Immature natural killer cell (primary cell): ENCODE results near the gene PPP2R2D. TPM values are rescaled to one million over a fixed set of nuclear protein-coding genes. Genes with fewer than 3 reads are reported as not detected.
"Not testable (repeated sequence)": the region's sequence is repeated elsewhere in the genome, so short reads cannot be mapped to it uniquely, and the experiment has no call there.

ENCODE experiments used
- DNase-seq, 3 donors: peaks; one replicate each; pipeline ENCODE4 v3.0.0; 2022; ENCODE audit warnings: mixed read lengths in 1 of 3
- H3K27ac Mint-ChIP-seq, 6 donors: one replicate each; pipeline ENCODE4 v1.8.0; 2020; ENCODE audit warnings: mixed read lengths in 6 of 6, mild to moderate bottlenecking in 5 of 6, inconsistent platforms in 4 of 6, moderate library complexity in 3 of 6
- H3K27me3 Mint-ChIP-seq, 3 donors: one replicate each; pipeline ENCODE4 v1.8.0; 2020 to 2021; ENCODE audit warnings: low read depth in 3 of 3, mild to moderate bottlenecking in 3 of 3, mixed read lengths in 3 of 3, moderate library complexity in 3 of 3, inconsistent platforms in 1 of 3
- H3K36me3 Mint-ChIP-seq, 3 donors: one replicate each; pipeline ENCODE4 v1.8.0; 2020; ENCODE audit warnings: mixed read lengths in 3 of 3, inconsistent platforms in 2 of 3, mild to moderate bottlenecking in 2 of 3
- H3K4me1 Mint-ChIP-seq, 2 donors: one replicate each; pipeline ENCODE4 v1.8.0; 2020; ENCODE audit warnings: inconsistent platforms in 2 of 2, mild to moderate bottlenecking in 2 of 2, mixed read lengths in 2 of 2, moderate library complexity in 1 of 2
- H3K4me3 Mint-ChIP-seq, 5 donors: one replicate each; pipeline ENCODE4 v1.8.0; 2020; ENCODE audit warnings: mild to moderate bottlenecking in 5 of 5, mixed read lengths in 5 of 5, inconsistent platforms in 3 of 5, moderate library complexity in 3 of 5
- H3K9me3 Mint-ChIP-seq, 6 donors: one replicate each; pipeline ENCODE4 v1.8.0; 2020; ENCODE audit warnings: mild to moderate bottlenecking in 6 of 6, mixed read lengths in 6 of 6, inconsistent platforms in 4 of 6, moderate library complexity in 3 of 6
- polyA plus RNA-seq, 3 donors: library from polyadenylated mRNA; unstranded; fragments of 300-500 nt; fragmentation: Illumina TruSeq; gene quantifications; one replicate each; pipeline ENCODE4 v1.2.3, GENCODE V29; 2021

PPP2R2D gene
- polyA plus RNA-seq, 3 donors from 2014 or later: 24.7 to 33.4 (median 30.6) TPM

- no peak for DNase-seq
Observed at GRCh38 chr10:131912620-131913019, 11.8 kb downstream of the PPP2R2D start.

DNA sequence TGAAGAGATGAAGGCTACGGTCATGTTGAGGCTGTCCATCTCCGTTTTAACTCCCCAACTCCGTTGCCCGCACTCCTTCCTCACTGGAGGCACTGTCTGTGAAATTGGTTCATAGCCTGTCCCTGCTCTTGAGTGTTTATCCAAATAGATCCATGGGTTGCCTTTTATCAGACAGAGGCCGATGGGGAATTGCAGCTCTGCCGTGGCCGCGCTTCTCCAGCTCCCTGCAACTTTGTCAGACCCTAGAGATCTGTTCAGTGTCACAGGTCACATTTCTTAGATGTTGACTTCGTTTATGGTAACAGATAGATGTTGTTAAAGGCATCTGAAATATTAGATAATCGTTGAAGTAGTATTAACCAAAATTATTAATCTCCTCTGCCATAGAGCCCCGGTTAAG lies 14.7 kb downstream of the PPP2R2D start:
- Mint-ChIP-seq H3K27me3 (peaks cover 0 to 2% (median 1%) of the 10 kb centered on the region in 3 donors), H3K27ac (no peak overlapping the region), H3K36me3 (peaks cover 3 to 23% (median 7%) of the 10 kb centered on the region in 3 donors), H3K4me1 (peaks cover 63 to 88% of the 10 kb centered on the region in 2 donors), H3K9me3 (no peaks in the 10 kb centered on the region), H3K4me3 (no peak overlapping the region)
- DNase-seq: no peak

More at GRCh38 chr10:131912620-131913019, 11.8 kb downstream of the PPP2R2D start:
- Mint-ChIP-seq H3K27ac (peak overlapping the region in 1 of 6 donors; percentile 65), H3K9me3 (no peaks in the 10 kb centered on the region), H3K27me3 (peaks cover 2 to 4% (median 2%) of the 10 kb centered on the region in 3 donors), H3K4me1 (peaks cover 57 to 88% of the 10 kb centered on the region in 2 donors), H3K36me3 (peaks cover 3 to 23% (median 7%) of the 10 kb centered on the region in 3 donors), H3K4me3 (no peak overlapping the region)

GRCh38 chr10:131915990-131916766 lies 15.4 kb downstream of the PPP2R2D start:
- no peak overlapping the region for H3K4me3 Mint-ChIP-seq
- H3K36me3 Mint-ChIP-seq: peaks cover 3 to 23% (median 7%) of the 10 kb centered on the region in 3 donors
- peaks cover 66 to 88% of the 10 kb centered on the region in 2 donors for H3K4me1 Mint-ChIP-seq
- H3K9me3 Mint-ChIP-seq: no peaks in the 10 kb centered on the region
- H3K27me3 Mint-ChIP-seq: peaks cover 0 to 2% (median 0%) of the 10 kb centered on the region in 3 donors
- H3K27ac Mint-ChIP-seq: no peak overlapping the region
- DNase-seq: no peak

DNA sequence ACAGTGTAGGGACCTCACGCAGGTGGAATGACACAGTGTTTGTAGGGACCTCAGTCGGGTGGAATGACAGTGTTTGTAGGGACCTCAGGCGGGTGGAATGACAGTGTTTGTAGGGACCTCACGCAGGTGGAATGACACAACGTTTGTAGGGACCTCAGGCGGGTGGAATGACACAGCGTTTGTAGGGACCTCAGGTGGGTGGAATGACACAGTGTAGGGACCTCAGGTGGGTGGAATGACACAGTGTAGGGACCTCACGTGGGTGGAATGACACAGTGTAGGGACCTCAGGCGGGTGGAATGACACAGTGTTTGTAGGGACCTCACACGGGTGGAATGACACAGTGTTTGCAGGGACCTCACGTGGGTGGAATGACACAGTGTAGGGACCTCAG lies 16.0 kb downstream of the PPP2R2D start:
- not testable (repeated sequence) for H3K27me3 Mint-ChIP-seq, H3K4me3 Mint-ChIP-seq, H3K27ac Mint-ChIP-seq, DNase-seq, H3K9me3 Mint-ChIP-seq
- Mint-ChIP-seq H3K36me3 (peaks cover under 1 to 18% (median 7%) of the 10 kb centered on the region in 3 donors), H3K4me1 (peaks cover 68 to 88% of the 10 kb centered on the region in 2 donors)

GRCh38 chr10:131917496-131917895 lies 16.7 kb downstream of the PPP2R2D start:
- not testable (repeated sequence) for DNase-seq, H3K27me3 Mint-ChIP-seq, H3K9me3 Mint-ChIP-seq, H3K4me3 Mint-ChIP-seq
- Mint-ChIP-seq H3K27ac (peak overlapping the region in 2 of 6 donors; percentile 9 to 11), H3K36me3 (peaks cover 0 to 14% (median 3%) of the 10 kb centered on the region in 3 donors), H3K4me1 (peaks cover 66 to 86% of the 10 kb centered on the region in 2 donors)

DNA sequence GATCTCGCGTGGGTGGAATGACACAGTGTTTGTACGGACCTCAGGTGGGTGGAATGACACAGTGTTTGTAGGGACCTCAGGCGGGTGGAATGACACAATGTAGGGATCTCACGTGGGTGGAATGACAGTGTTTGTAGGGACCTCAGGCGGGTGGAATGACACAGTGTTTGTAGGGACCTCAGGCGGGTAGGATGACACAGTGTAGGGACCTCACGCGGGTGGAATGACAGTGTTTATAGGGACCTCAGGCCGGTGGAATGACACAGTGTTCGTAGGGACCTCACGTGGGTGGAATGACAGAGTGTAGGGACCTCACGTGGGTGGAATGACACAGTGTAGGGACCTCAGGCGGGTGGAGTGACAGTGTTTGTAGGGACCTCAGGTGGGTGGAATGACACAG lies 18.7 kb downstream of the PPP2R2D start:
- peaks cover 65 to 89% of the 10 kb centered on the region in 2 donors for H3K4me1 Mint-ChIP-seq
- H3K4me3 Mint-ChIP-seq: not testable (repeated sequence)

DNA sequence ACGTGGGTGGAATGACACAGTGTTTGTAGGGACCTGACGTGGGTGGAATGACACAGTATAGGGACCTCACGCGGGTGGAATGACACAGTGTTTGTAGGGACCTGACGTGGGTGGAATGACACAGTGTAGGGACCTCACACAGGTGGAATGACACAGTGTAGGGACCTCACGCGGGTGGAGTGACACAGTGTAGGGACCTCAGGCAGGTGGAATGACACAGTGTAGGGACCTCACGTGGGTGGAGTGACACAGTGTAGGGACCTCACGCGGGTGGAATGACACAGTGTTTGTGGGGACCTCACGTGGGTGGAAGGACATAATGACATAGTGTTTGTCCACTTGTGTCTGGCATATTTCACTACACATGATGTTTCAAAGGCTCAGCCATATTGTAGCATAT lies 19.3 kb downstream of the PPP2R2D start:
- no peak overlapping the region for H3K4me3 Mint-ChIP-seq
- peak overlapping the region in 3 of 6 donors; percentile 32 to 73 (median 41) for H3K27ac Mint-ChIP-seq
- H3K27me3 Mint-ChIP-seq: peaks cover 0 to 2% (median 0%) of the 10 kb centered on the region in 3 donors
- H3K9me3 Mint-ChIP-seq: peaks cover 0 to 3% (median 0%) of the 10 kb centered on the region in 6 donors
- DNase-seq: no peak
- peaks cover 66 to 89% of the 10 kb centered on the region in 2 donors for H3K4me1 Mint-ChIP-seq
- H3K36me3 Mint-ChIP-seq: peaks cover 0 to 3% (median under 1%) of the 10 kb centered on the region in 3 donors

More for the DNA sequence above, 18.7 kb downstream of the PPP2R2D start:
- DNase-seq, H3K27me3 Mint-ChIP-seq, H3K36me3 Mint-ChIP-seq, H3K9me3 Mint-ChIP-seq: not testable (repeated sequence)
- H3K27ac Mint-ChIP-seq: peak overlapping the region in 3 of 6 donors; percentile 4 to 32 (median 17)

- DNase-seq: no peak
- H3K4me3 Mint-ChIP-seq: no peak overlapping the region
- H3K36me3 Mint-ChIP-seq: peaks cover 0 to 7% (median 5%) of the 10 kb centered on the region in 3 donors
- no peaks in the 10 kb centered on the region for H3K27me3 Mint-ChIP-seq
- H3K9me3 Mint-ChIP-seq: peaks cover 0 to 9% (median 0%) of the 10 kb centered on the region in 6 donors
- H3K4me1 Mint-ChIP-seq: peaks cover 68 to 91% of the 10 kb centered on the region in 2 donors
- H3K27ac Mint-ChIP-seq: peak overlapping the region in 4 of 6 donors; percentile 28 to 50 (median 30)
Observed at GRCh38 chr10:131920693-131921092, 19.9 kb downstream of the PPP2R2D start.

GRCh38 chr10:131921184-131921583 lies 20.4 kb downstream of the PPP2R2D start:
- Mint-ChIP-seq H3K27ac (peak overlapping the region in 5 of 6 donors; percentile 28 to 52 (median 32)), H3K36me3 (peaks cover 0 to 7% (median 5%) of the 10 kb centered on the region in 3 donors)

DNA sequence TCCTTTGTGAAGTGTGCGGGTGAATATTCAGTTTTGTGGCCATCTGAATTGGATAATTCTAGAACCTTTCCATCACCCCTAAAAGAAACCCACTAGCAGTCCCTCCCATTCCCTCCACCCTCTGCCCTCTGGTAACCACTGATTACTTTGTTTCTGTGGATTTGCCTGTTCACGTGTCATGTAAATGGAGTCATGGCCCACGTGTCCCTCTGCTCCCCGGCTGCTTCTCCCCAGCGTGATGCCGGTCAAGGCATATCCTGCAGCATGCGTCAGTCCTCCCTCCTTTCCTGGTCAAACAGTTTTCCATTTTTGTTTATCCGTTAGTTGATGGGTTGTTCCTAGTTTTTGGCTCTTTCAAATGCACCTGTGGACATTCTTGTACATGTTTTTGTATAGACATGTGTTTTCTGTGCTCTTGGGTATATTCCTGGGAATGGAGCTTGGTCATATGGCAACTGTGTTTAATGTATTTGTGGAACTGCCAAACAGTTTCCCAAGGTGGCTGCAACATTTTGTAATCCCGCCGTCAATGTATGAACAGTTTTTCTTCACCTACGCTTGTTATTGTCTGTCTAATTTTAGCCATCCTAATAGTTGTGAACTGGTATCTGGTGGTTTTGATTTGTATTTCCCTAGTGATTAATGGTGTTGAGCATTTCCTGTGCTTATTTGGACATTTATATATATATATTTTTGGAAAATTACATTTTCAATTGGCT lies 22.4 kb downstream of the PPP2R2D start:
- Mint-ChIP-seq H3K4me1 (peaks cover 81 to 94% of the 10 kb centered on the region in 2 donors), H3K27me3 (no peaks in the 10 kb centered on the region), H3K9me3 (peaks cover 0 to 9% (median 0%) of the 10 kb centered on the region in 6 donors), H3K4me3 (peak overlapping the region in 1 of 5 donors; percentile 5), H3K27ac (peak overlapping the region in 2 of 6 donors; percentile 26 to 50), H3K36me3 (peaks cover 0 to 7% (median 5%) of the 10 kb centered on the region in 3 donors)
- DNase-seq: no peak

More at GRCh38 chr10:131921184-131921583, 20.4 kb downstream of the PPP2R2D start:
- no peaks in the 10 kb centered on the region for H3K27me3 Mint-ChIP-seq
- H3K4me3 Mint-ChIP-seq: no peak overlapping the region
- peaks cover 71 to 91% of the 10 kb centered on the region in 2 donors for H3K4me1 Mint-ChIP-seq
- no peak for DNase-seq
- peaks cover 0 to 9% (median 0%) of the 10 kb centered on the region in 6 donors for H3K9me3 Mint-ChIP-seq

- no peak overlapping the region for H3K4me3 Mint-ChIP-seq
Observed at GRCh38 chr10:131925011-131925649, 24.3 kb downstream of the PPP2R2D start.

GRCh38 chr10:131925716-131926115 lies 24.9 kb downstream of the PPP2R2D start:
- H3K4me3 Mint-ChIP-seq: no peak overlapping the region
- H3K36me3 Mint-ChIP-seq: peaks cover 0 to 8% (median 7%) of the 10 kb centered on the region in 3 donors
- no peak for DNase-seq
- peaks cover 1 to 2% (median 2%) of the 10 kb centered on the region in 3 donors for H3K27me3 Mint-ChIP-seq
- H3K27ac Mint-ChIP-seq: peak overlapping the region in 1 of 6 donors; percentile 28
- peaks cover 0 to 9% (median 0%) of the 10 kb centered on the region in 6 donors for H3K9me3 Mint-ChIP-seq
- peaks cover 85 to 94% of the 10 kb centered on the region in 2 donors for H3K4me1 Mint-ChIP-seq

More at GRCh38 chr10:131925011-131925649, 24.3 kb downstream of the PPP2R2D start:
- H3K27me3 Mint-ChIP-seq: peaks cover 0 to 2% (median under 1%) of the 10 kb centered on the region in 3 donors
- DNase-seq: no peak
- H3K9me3 Mint-ChIP-seq: peaks cover 0 to 9% (median 0%) of the 10 kb centered on the region in 6 donors
- H3K36me3 Mint-ChIP-seq: peaks cover 0 to 7% (median 5%) of the 10 kb centered on the region in 3 donors
- H3K27ac Mint-ChIP-seq: peak overlapping the region in 5 of 6 donors; percentile 28 to 73 (median 45)
- peaks cover 83 to 94% of the 10 kb centered on the region in 2 donors for H3K4me1 Mint-ChIP-seq

GRCh38 chr10:131926253-131926652 lies 25.4 kb downstream of the PPP2R2D start:
- peaks cover 0 to 9% (median 0%) of the 10 kb centered on the region in 6 donors for H3K9me3 Mint-ChIP-seq

More at GRCh38 chr10:131926253-131926652, 25.4 kb downstream of the PPP2R2D start:
- DNase-seq: no peak
- peak overlapping the region in 1 of 6 donors; percentile 59 for H3K27ac Mint-ChIP-seq
- H3K36me3 Mint-ChIP-seq: peaks cover 0 to 8% (median 7%) of the 10 kb centered on the region in 3 donors
- H3K4me3 Mint-ChIP-seq: no peak overlapping the region
- H3K4me1 Mint-ChIP-seq: peaks cover 85 to 94% of the 10 kb centered on the region in 2 donors
- H3K27me3 Mint-ChIP-seq: peaks cover 1 to 2% (median 2%) of the 10 kb centered on the region in 3 donors
